Lower leg skin (tissue), 4 donors: ENCODE data around the gene ACYP2. TPM values are rescaled to one million over a fixed set of nuclear protein-coding genes. Genes with fewer than 3 reads are reported as not detected.

Source experiments
- DNase-seq, 2 donors: peaks; one replicate each; pipeline ENCODE4 v3.0.0-alpha.2; 2019; ENCODE audit warnings: low spot score in 2 of 2
- H3K4me3 ChIP-seq: fragments of 200-600 bp; sonication (generic); 2 replicates; pipeline ENCODE4 v1.5.1; 2017; ENCODE audit warnings: mild to moderate bottlenecking, low read depth; ENCODE audit not compliant: poor library complexity, severe bottlenecking
- CTCF ChIP-seq, 3 donors: fragments of 450-650 bp; IDR thresholded peaks; one replicate each; pipeline ENCODE4 v1.5.1; 2016; ENCODE audit warnings: antibody characterized with exemption in 3 of 3, mild to moderate bottlenecking in 3 of 3, moderate library complexity in 2 of 3
- POLR2A ChIP-seq, 2 donors: fragments of 450-650 bp; IDR thresholded peaks; one replicate each; pipeline ENCODE4 v1.6.1; 2016 to 2017; ENCODE audit warnings: antibody characterized with exemption in 2 of 2, mild to moderate bottlenecking in 1 of 2, moderate library complexity in 1 of 2
- WGBS, 2 donors: methylation state at CpG; one replicate each; pipeline ENCODE4 v1.1.5; 2018; 5-methylcytosine and 5-hydroxymethylcytosine counted together
- intact Hi-C: fragments of 100-400 bp; cut with DNase I; formaldehyde crosslinking; loops from one replicate; pipeline ENCODE4 v1.15.0; 2023; ENCODE audit warnings: low total_unique reads
- total RNA-seq, 4 donors: library from RNA; depleted of rRNA; stranded (reverse); fragments of >200 nt; gene quantifications; one replicate each; pipeline ENCODE4 v1.1.0, GENCODE V29; 2016

ACYP2 gene
- total RNA-seq, 4 donors from 2014 or later = 11.4 to 15.6 (median 12.5) TPM

GRCh38 chr2:54083445-54083844 lies 32.0 kb upstream of the ACYP2 start:
- 91 to 93% methylated on average over 1 of the region's 1 CpG for WGBS, 2 donors
- intact Hi-C loops = no loop called here
- TF ChIP-seq CTCF (IDR thresholded peaks at IDR 0.05) (no peak), POLR2A (IDR thresholded peaks at IDR 0.05) (no peak)
- no peak overlapping the region for H3K4me3 ChIP-seq
- no peak for DNase-seq

- H3K4me3 ChIP-seq = no peak overlapping the region
- WGBS, 2 donors = 57 to 62% methylated on average over 3 of the region's 3 CpGs
- TF ChIP-seq CTCF (IDR thresholded peaks at IDR 0.05) (no peak), POLR2A (IDR thresholded peaks at IDR 0.05) (no peak)
- intact Hi-C loops = no loop called here
- DNase-seq = no peak
These were observed 30.8 kb upstream of the ACYP2 start for GRCh38 chr2:54084600-54084999.

- DNase-seq = no peak
- H3K4me3 ChIP-seq = no peak overlapping the region
- TF ChIP-seq POLR2A (IDR thresholded peaks at IDR 0.05) = no peak
- intact Hi-C loops = no loop called here
- WGBS, 2 donors = 75 to 85% methylated on average over 10 of the region's 10 CpGs
These were observed 30.3 kb upstream of the ACYP2 start for GRCh38 chr2:54085069-54085468.

- intact Hi-C loops = no loop called here
- WGBS, 2 donors = 97 to 98% methylated on average over 2 of the region's 2 CpGs
- TF ChIP-seq POLR2A (IDR thresholded peaks at IDR 0.05) = no peak
- no peak for TF ChIP-seq CTCF (IDR thresholded peaks at IDR 0.05)
- no peak overlapping the region for H3K4me3 ChIP-seq
- no peak for DNase-seq
These were observed 29.3 kb upstream of the ACYP2 start for GRCh38 chr2:54086157-54086556.

- intact Hi-C loops = no loop called here
- 28 to 44% methylated on average over 5 of the region's 5 CpGs for whole genome bisulfite sequencing, 2 donors
- TF ChIP-seq CTCF (IDR thresholded peaks at IDR 0.05) (no peak), POLR2A (IDR thresholded peaks at IDR 0.05) (no peak)
- no peak for DNase-seq
- no peak overlapping the region for H3K4me3 ChIP-seq
These were observed 27.2 kb upstream of the ACYP2 start for GRCh38 chr2:54088191-54088634.

GRCh38 chr2:54088719-54089118 lies 26.7 kb upstream of the ACYP2 start:
- no peak overlapping the region for H3K4me3 ChIP-seq
- TF ChIP-seq POLR2A (IDR thresholded peaks at IDR 0.05) = no peak
- TF ChIP-seq CTCF (IDR thresholded peaks at IDR 0.05) = no peak
- intact Hi-C loops = no loop called here
- 62 to 80% methylated on average over 2 of the region's 2 CpGs for WGBS, 2 donors
- DNase-seq = no peak
